Chondrocyte (in vitro differentiated cells): ENCODE data around the gene LMO3. TPM values are rescaled to one million over a fixed set of nuclear protein-coding genes. Genes with fewer than 3 reads are reported as not detected.

Experiments
- DNase-seq: peaks from one replicate; pipeline ENCODE4 v3.0.0; 2021; ENCODE audit warnings: mixed read lengths, low spot score
- H3K27ac Mint-ChIP-seq: one replicate; pipeline ENCODE4 v1.8.0; 2021; ENCODE audit warnings: mild to moderate bottlenecking, moderate library complexity, mixed read lengths; ENCODE audit not compliant: unreplicated experiment
- H3K27me3 Mint-ChIP-seq: 2 replicates; pipeline ENCODE4 v1.8.0; 2021; ENCODE audit warnings: low read depth, mixed read lengths
- H3K36me3 Mint-ChIP-seq: 2 replicates; pipeline ENCODE4 v1.8.0; 2021; ENCODE audit warnings: low read depth, mixed read lengths
- H3K4me1 Mint-ChIP-seq: 2 replicates; pipeline ENCODE4 v1.8.0; 2021; ENCODE audit warnings: low read depth, mild to moderate bottlenecking, mixed read lengths
- H3K4me3 Mint-ChIP-seq: one replicate; pipeline ENCODE4 v1.8.0; 2021; ENCODE audit warnings: mild to moderate bottlenecking, moderate library complexity, mixed read lengths; ENCODE audit not compliant: unreplicated experiment
- H3K9me3 Mint-ChIP-seq: 2 replicates; pipeline ENCODE4 v1.8.0; 2021; ENCODE audit warnings: low read depth, mixed read lengths
- CTCF ChIP-seq: fragments of 200-600 bp; sonication (generic); IDR thresholded peaks from 2 replicates; pipeline ENCODE4 v1.5.0; 2021; ENCODE audit warnings: antibody characterized with exemption, mild to moderate bottlenecking, moderate library complexity
- total RNA-seq: library from RNA; stranded (reverse); gene quantifications from 3 replicates; pipeline ENCODE4 v1.2.1, GENCODE V29; 2021

Gene LMO3
- total RNA-seq, 1 donor from 2014 or later, result 0.57 TPM

- peak overlapping the region; percentile 76 for H3K4me3 Mint-ChIP-seq
- no peak for DNase-seq
- no peaks in the 10 kb centered on the region for H3K36me3 Mint-ChIP-seq
- H3K4me1 Mint-ChIP-seq, result peaks cover 18% of the 10 kb centered on the region
- TF ChIP-seq CTCF, result no peak
- H3K27me3 Mint-ChIP-seq, result peaks cover 26% of the 10 kb centered on the region
- H3K9me3 Mint-ChIP-seq, result no peaks in the 10 kb centered on the region
- H3K27ac Mint-ChIP-seq, result no peak overlapping the region
Measured at GRCh38 chr12:16606201-16606849, 363 bp upstream of the LMO3 start.

- peak overlapping the region; percentile 76 for H3K4me3 Mint-ChIP-seq
- H3K27ac Mint-ChIP-seq, result no peak overlapping the region
- no peak for TF ChIP-seq CTCF
- H3K36me3 Mint-ChIP-seq, result no peaks in the 10 kb centered on the region
- H3K4me1 Mint-ChIP-seq, result peaks cover 18% of the 10 kb centered on the region
- no peaks in the 10 kb centered on the region for H3K9me3 Mint-ChIP-seq
- peaks cover 26% of the 10 kb centered on the region for H3K27me3 Mint-ChIP-seq
- DNase-seq, result no peak
Measured at GRCh38 chr12:16605642-16606116, 283 bp downstream of the LMO3 start.

GRCh38 chr12:16604596-16605252 lies 1.2 kb downstream of the LMO3 start:
- no peak overlapping the region for H3K4me3 Mint-ChIP-seq
- no peak overlapping the region for H3K27ac Mint-ChIP-seq
- no peaks in the 10 kb centered on the region for H3K9me3 Mint-ChIP-seq
- peaks cover 18% of the 10 kb centered on the region for H3K4me1 Mint-ChIP-seq
- peaks cover 19% of the 10 kb centered on the region for H3K27me3 Mint-ChIP-seq
- no peaks in the 10 kb centered on the region for H3K36me3 Mint-ChIP-seq
- TF ChIP-seq CTCF, result no peak
- DNase-seq, result no peak

GRCh38 chr12:16603916-16604575 lies 1.9 kb downstream of the LMO3 start:
- TF ChIP-seq CTCF, result no peak
- H3K36me3 Mint-ChIP-seq, result no peaks in the 10 kb centered on the region
- H3K9me3 Mint-ChIP-seq, result no peaks in the 10 kb centered on the region
- H3K4me1 Mint-ChIP-seq, result peaks cover 18% of the 10 kb centered on the region
- DNase-seq, result no peak
- no peak overlapping the region for H3K4me3 Mint-ChIP-seq
- H3K27ac Mint-ChIP-seq, result no peak overlapping the region
- peaks cover 12% of the 10 kb centered on the region for H3K27me3 Mint-ChIP-seq

GRCh38 chr12:16603260-16603915 lies 2.6 kb downstream of the LMO3 start:
- Mint-ChIP-seq H3K4me1 (peaks cover 18% of the 10 kb centered on the region), H3K27ac (no peak overlapping the region), H3K4me3 (no peak overlapping the region), H3K27me3 (peaks cover 12% of the 10 kb centered on the region), H3K9me3 (no peaks in the 10 kb centered on the region), H3K36me3 (no peaks in the 10 kb centered on the region)
- no peak for DNase-seq
- TF ChIP-seq CTCF, result no peak
